Sciatic nerve (tissue), 2 donors: ENCODE measurements around the gene DNLZ. TPM values are rescaled to one million over a fixed set of nuclear protein-coding genes. Genes with fewer than 3 reads are reported as not detected.
A peak's percentile ranks its signal among the peaks of the same experiment; 100 is the strongest.

Experiments
- ATAC-seq: fragments of 200-7000 bp; cut with Tn5 transposase; one replicate; pipeline ENCODE4 v1.9.1; 2020; ENCODE audit warnings: mild to moderate bottlenecking, moderate library complexity
- DNase-seq: peaks from one replicate; pipeline ENCODE4 v3.0.0-alpha.2; 2020; ENCODE audit warnings: low spot score
- intact Hi-C: fragments of 100-400 bp; cut with DNase I; formaldehyde crosslinking; loops from one replicate; pipeline ENCODE4 v1.14.2; 2022
- total RNA-seq: library from RNA; stranded (reverse); fragmentation: NEBNext Ultra II Directional; extraction: Animal tissue kit (Norgen Biotek cat#: 25700); gene quantifications from one replicate; pipeline ENCODE4 v1.2.1, GENCODE V29; 2021
- donor health status: DM: no; HTN: no; CAD: no.
- donor health status: DM: no; HTN: no; CAD: no.

DNLZ gene
- total RNA-seq, 1 donor from 2014 or later, result 24.6 TPM

DNA sequence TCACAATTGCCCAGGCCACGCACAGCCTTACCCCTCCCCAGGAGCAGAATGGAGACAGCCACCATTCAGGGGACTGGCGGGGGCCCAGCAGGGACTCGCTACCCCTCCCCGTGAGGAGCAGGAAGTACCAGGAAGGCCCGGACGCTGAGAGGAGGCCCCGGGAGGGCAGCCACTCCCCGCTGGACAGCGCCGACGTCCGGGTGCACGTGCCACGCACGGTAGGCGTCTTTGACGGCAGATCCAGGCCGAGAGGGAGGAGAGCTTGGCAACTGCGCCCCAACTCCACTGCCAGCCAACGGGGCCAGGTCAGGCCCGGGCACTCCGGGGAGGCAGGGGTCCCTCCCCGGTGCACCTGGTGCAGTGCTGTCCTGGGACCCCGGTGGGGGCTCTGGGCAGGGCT, 14.0 kb downstream of the DNLZ start:
- no peak for ATAC-seq
- intact Hi-C loops, result no loop called here

DNA sequence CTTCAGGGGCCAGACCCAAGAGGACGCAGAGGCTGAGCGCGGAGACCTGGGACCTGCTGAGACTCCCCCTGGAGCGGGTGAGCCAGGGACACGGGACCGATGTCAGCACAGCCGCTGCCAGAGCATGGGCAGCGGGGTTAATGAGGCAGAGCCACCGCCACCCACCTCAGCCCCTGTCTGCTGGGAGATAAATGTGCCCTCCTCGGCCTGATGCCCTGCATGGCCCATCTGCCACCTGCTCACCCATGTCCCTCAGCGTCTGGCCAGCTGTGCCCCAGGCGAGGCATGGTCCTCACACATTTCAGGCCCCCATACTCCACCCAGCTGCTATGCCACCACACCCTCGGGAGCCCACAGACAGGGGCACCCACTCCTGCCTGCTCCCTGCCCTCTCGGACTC, 14.9 kb downstream of the DNLZ start:
- intact Hi-C loops, result no loop called here
- ATAC-seq, result no peak
- DNase-seq, result no peak

More for the DNA sequence above, 14.0 kb downstream of the DNLZ start:
- no peak for DNase-seq

- DNase-seq (no peak), ATAC-seq (no peak)
Measured at GRCh38 chr9:136347472-136348256, 15.9 kb downstream of the DNLZ start.

DNA sequence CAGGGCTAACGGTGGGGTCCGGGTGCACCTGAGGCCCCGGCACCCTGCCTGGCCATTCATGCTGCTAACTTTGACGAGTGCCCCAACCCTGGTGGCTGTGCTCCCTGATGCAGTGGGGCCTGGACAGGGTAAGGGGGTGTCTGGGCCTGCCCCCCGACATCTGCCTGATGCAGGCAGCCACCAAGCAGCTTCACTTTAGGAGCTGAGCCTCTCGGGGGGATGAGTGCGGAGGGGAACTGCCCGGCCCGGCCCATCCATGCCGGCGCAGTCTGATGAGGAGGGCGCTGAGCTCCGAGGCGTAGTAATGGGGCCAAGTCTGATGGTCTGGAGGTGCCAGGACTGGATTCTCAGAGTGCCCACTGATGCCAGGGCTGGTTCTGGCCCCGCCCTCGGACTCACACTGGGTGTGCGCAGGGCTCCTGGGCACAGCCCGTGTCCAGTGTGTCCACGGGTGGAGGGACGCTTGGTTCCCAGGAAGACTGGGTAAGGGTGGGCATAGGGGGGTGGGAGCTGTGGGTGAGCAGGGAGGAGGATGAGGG, 16.5 kb downstream of the DNLZ start:
- DNase-seq (no peak), ATAC-seq (no peak)
- intact Hi-C loops, result no loop called here

More at GRCh38 chr9:136347472-136348256, 15.9 kb downstream of the DNLZ start:
- intact Hi-C loops, result no loop called here

GRCh38 chr9:136346157-136346481, 17.4 kb downstream of the DNLZ start:
- intact Hi-C loops, result no loop called here
- DNase-seq (no peak), ATAC-seq (no peak)

DNA sequence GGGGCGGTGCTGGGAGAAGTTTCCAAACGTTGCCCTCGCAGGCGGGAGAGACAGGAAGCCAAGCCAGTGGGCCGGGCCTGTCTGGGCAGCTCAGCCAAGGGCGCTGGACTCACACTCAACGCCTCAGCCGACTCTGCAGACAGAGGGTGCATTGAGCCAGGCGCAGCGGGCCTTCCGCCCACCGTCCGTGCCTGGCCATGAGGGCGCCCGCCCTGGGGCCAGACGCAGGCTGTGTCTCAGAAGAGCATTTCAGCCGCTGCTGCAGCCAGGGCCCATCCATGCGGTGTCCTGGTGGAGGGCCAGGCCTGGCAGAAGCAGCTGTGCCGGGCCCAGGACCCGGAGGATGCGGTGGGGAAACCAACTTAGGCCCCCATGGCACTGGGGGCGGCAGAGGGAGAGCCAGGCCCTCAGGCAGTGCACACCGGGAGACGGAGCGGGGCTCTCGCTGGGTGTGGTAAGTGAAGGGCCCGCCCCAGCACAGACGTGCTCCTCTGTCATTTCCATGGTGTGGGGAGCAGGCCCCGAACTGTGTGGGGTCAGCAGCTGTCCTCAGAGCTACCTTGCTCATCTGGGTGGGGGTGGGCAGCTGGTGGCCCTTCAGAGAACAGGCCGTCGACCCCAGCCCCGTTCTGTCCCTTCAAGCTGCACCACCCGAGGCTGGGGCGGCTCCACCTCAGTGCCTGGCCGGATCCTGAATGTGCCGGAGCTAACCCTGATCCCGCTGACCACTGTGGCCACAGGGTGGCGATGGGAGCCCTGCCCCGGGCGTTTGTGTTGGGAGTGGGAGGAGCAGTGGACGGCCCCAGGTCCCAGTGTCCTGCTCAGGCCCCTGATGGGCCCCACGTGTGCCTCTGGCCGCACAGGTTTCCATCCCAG, 18.0 kb downstream of the DNLZ start:
- DNase-seq (peak; percentile 85), ATAC-seq (peak; percentile 75)
- intact Hi-C loops, result no loop called here

- DNase-seq (no peak), ATAC-seq (no peak)
- intact Hi-C loops, result no loop called here
Measured at GRCh38 chr9:136344544-136345280, 18.8 kb downstream of the DNLZ start.

DNA sequence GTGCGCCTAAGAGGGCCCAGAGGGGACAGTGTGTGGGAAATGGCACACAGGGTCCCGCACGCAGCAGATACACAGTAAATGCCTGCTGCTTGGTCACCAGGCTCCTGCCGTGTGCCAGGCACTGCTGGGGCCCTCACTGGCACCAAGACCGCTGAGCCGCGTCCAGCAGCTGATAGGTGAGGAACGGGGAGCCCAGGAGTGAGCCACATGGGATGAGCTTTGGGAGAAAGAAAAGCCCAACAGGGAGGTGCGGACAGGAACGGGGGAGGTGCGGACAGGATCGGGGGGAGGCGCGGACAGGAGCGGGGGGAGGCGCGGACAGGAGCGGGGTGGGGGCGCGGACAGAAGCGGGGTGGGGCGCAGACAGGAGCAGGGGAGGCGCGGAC, 19.7 kb downstream of the DNLZ start:
- DNase-seq (no peak), ATAC-seq (no peak)
- intact Hi-C loops, result no loop called here

GRCh38 chr9:136343121-136343883, 20.2 kb downstream of the DNLZ start:
- ATAC-seq (peak; percentile 0), DNase-seq (no peak)
- intact Hi-C loops, result no loop called here

GRCh38 chr9:136342181-136343120, 21.1 kb downstream of the DNLZ start:
- ATAC-seq, result peak; percentile 65
- peak; percentile 95 for DNase-seq
- intact Hi-C loops, result no loop called here

DNA sequence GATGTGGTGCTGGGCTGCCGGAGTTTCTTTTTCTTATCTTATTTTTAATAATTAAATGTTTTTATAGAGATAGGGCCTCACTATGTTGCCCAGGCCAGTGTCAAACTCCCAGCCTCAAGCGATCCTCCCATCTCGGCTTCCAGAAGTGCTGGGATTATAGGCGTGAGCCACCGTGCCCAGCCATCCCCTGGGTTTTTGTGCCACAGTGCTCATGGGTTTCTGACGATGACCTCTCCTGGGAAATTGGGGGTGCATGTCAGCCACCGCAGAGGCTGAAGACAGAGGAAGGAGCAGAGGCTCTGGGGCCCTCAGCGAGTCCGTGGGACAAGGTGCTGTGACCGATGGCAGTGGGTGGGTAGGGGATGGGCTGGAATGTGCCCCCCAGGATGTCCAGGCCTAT, 21.8 kb downstream of the DNLZ start:
- DNase-seq, result no peak
- intact Hi-C loops, result no loop called here
- no peak for ATAC-seq

GRCh38 chr9:136341042-136341655, 22.4 kb downstream of the DNLZ start:
- intact Hi-C loops, result no loop called here

DNA sequence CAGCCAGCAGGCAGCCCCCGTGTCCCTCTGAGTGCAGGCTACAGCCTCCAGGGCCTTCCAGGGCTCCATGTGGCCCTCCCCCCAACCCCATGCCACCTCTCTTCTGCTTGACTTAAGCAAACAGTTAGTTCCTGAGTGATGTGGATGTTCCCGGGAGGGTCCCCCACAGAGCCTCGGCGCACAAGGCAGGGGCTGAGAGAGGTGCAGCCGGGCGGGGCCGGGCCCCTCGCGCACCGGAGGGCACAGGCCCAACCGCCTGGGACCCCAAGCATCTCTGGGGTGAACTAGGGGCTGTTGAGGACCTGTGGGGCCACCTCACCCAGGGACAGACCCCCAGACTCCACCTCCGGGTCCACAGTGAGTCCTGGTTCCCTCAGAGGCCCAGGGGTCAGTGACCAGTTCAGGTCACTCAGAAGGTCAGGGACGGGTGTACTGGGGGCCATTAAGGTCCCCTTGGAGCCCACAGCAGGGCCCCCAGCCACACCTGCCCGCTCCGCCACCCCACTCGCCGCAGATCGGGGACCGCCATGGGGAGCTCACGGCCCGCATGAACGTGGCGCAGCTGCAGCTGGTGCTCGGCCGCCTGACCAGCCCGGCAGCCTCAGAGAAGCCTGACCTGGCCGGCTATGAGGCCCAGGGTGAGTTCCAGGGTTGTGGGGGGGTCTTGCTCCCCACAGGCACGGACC, 23.0 kb downstream of the DNLZ start:
- DNase-seq (no peak), ATAC-seq (no peak)
- intact Hi-C loops, result no loop called here

More at GRCh38 chr9:136341042-136341655, 22.4 kb downstream of the DNLZ start:
- ATAC-seq (no peak), DNase-seq (no peak)

DNA sequence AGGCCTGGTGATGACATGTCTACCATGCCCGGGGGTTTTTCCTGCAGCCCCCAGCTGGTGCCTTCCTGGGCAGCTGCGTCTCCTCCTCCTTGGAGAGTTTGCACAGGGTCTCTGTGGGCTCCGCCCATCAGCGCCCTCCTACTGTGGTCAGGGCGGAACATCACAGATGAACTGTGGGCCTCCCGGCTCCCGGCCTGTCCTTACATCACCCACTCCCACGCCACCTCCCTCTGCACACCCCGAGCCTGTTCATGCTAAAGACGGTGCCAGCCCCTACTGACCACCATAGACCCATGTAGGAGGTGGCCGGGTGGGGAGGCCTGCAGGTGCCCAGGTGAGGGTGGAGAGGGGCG, 23.6 kb downstream of the DNLZ start:
- no peak for DNase-seq
- intact Hi-C loops, result no loop called here
- no peak for ATAC-seq

GRCh38 chr9:136339173-136339957, 24.2 kb downstream of the DNLZ start:
- ATAC-seq, result peak; percentile 48
- intact Hi-C loops, result no loop called here
- DNase-seq, result peak; percentile 85

GRCh38 chr9:136338511-136338910, 25.0 kb downstream of the DNLZ start:
- DNase-seq (no peak), ATAC-seq (no peak)
- intact Hi-C loops, result no loop called here
